Endothelial cell of umbilical vein (primary cell): ENCODE measurements around the gene ZDHHC9. TPM values are rescaled to one million over a fixed set of nuclear protein-coding genes. Genes with fewer than 3 reads are reported as not detected.

Experiments
- BruUV-seq: library from RNA; stranded (reverse); fragments of 400-500 nt; replicated peaks from 2 replicates; lab custom pipeline; 2021; lab: Mats Ljungman, UMichigan
- CTCF ChIA-PET: fragments of 300-600, 350-600 bp; sonication (Branson Sonifier 250); formaldehyde crosslinking; loops from one replicate; lab custom pipeline; 2021; ENCODE audit warnings: antibody characterized with exemption, inconsistent platforms; lab: Charles Lee
- POLR2A ChIA-PET: fragments of 300-600, 350-600 bp; sonication (Branson Sonifier 250); formaldehyde crosslinking; loops from one replicate; lab custom pipeline; 2021; ENCODE audit warnings: antibody characterized with exemption, inconsistent platforms; lab: Charles Lee
- DNase-seq: peaks from one replicate; pipeline ENCODE4 v3.0.0-alpha.2; 2011; ENCODE audit warnings: low read depth, low spot score
- FAIRE-seq: peaks from 2 replicates; lab custom pipeline; 2011; peaks lifted over from hg19 to GRCh38; lab: Jason Lieb, UNC
- H2AFZ ChIP-seq: 2 replicates; pipeline ENCODE4 v1.6.0; 2012; ENCODE audit warnings: low read depth, low read length, control low read depth, inconsistent platforms
- H3K27ac ChIP-seq: 2 replicates; pipeline ENCODE4 v1.5.1; 2011; ENCODE audit warnings: low read depth, mild to moderate bottlenecking, control low read depth, low read length, moderate library complexity; ENCODE audit not compliant: insufficient read depth
- H3K27me3 ChIP-seq, 2 experiments: 2 replicates each; pipeline versions ENCODE4 v1.6.0 to v1.6.1; 2011; ENCODE audit warnings: low read length in 2 of 2, mixed read lengths in 1 of 2; ENCODE audit not compliant: control insufficient read depth in 2 of 2, insufficient read depth in 2 of 2
- H3K36me3 ChIP-seq, 2 experiments: 2 replicates in 1 of 2; 3 replicates in 1 of 2; pipeline ENCODE4 v1.5.1; 2011; ENCODE audit warnings: low read length in 2 of 2, mild to moderate bottlenecking in 1 of 2, moderate library complexity in 1 of 2; ENCODE audit not compliant: control insufficient read depth in 2 of 2, insufficient read depth in 2 of 2; ENCODE audit errors: extremely low read depth in 1 of 2
- H3K4me1 ChIP-seq: 3 replicates; pipeline ENCODE4 v1.5.1; 2011; ENCODE audit warnings: mild to moderate bottlenecking, low read length; ENCODE audit not compliant: control insufficient read depth, insufficient read depth; ENCODE audit errors: extremely low read depth
- H3K4me2 ChIP-seq: 2 replicates; pipeline ENCODE4 v1.6.1; 2011; ENCODE audit warnings: low read length, control low read depth, mixed read lengths; ENCODE audit not compliant: insufficient read depth
- H3K4me3 ChIP-seq, 3 experiments: fragments of 200-600 bp in 1 of 3; sonication (generic), shearing (Covaris generic) in 1 of 3; replicated peaks in 1 of 3; 2 replicates each; pipeline ENCODE4 v1.5.1; 2011 to 2016; ENCODE audit warnings: control low read depth in 3 of 3, low read length in 3 of 3, mild to moderate bottlenecking in 2 of 3, inconsistent platforms in 1 of 3, low read depth in 1 of 3, moderate library complexity in 1 of 3; ENCODE audit not compliant: insufficient read depth in 1 of 3
- H3K79me2 ChIP-seq: 2 replicates; pipeline ENCODE4 v1.6.0; 2012; ENCODE audit warnings: low read length, inconsistent platforms; ENCODE audit not compliant: control insufficient read depth, insufficient read depth
- H3K9ac ChIP-seq: replicated peaks from 2 replicates; pipeline ENCODE3; 2011; ENCODE audit warnings: low read length, control low read depth; ENCODE audit not compliant: insufficient read depth; ENCODE audit errors: extremely low read depth
- H3K9me1 ChIP-seq: replicated peaks from 3 replicates; pipeline ENCODE4 v1.6.0; 2011; ENCODE audit warnings: mild to moderate bottlenecking, low read length; ENCODE audit not compliant: control insufficient read depth, insufficient read depth; ENCODE audit errors: extremely low read depth
- H3K9me3 ChIP-seq: replicated peaks from 2 replicates; pipeline ENCODE4 v1.5.1; 2012; ENCODE audit warnings: low read length, inconsistent platforms; ENCODE audit not compliant: control insufficient read depth, insufficient read depth
- H4K20me1 ChIP-seq: replicated peaks from 2 replicates; pipeline ENCODE3; 2011; ENCODE audit warnings: mild to moderate bottlenecking, low read length; ENCODE audit not compliant: control insufficient read depth, insufficient read depth; ENCODE audit errors: extremely low read depth
- CTCF ChIP-seq, 2 donors: IDR thresholded peaks; 1 replicate in 1 of 2; 2 replicates in 1 of 2; pipeline ENCODE4 v1.5.1; 2011; ENCODE audit warnings: low read length in 2 of 2, mild to moderate bottlenecking in 2 of 2, moderate library complexity in 2 of 2, control low read depth in 1 of 2, inconsistent platforms in 1 of 2, low read depth in 1 of 2; ENCODE audit not compliant: insufficient read depth in 1 of 2; ENCODE audit errors: extremely low read depth in 1 of 2
- GATA2 ChIP-seq: IDR thresholded peaks from 2 replicates; pipeline ENCODE4 v1.7.0; 2011; ENCODE audit warnings: low read depth, mild to moderate bottlenecking, moderate library complexity, mixed read lengths, low read length; ENCODE audit not compliant: insufficient read length, insufficient read depth
- dilution Hi-C: fragments of 300-500 bp; cut with MboI; formaldehyde crosslinking; loops from one replicate; pipeline ENCODE4 v1.15.0; 2019; ENCODE audit warnings: low sequenced_read_pairs; ENCODE audit not compliant: extremely low pct_ligation_motif_present
- intact Hi-C: fragments of 100-400 bp; cut with micrococcal nuclease; formaldehyde crosslinking; loops from one replicate; pipeline ENCODE4 v1.10.0; 2022
- polyA plus RNA-seq, 4 experiments: library from polyadenylated mRNA; depleted of rRNA in 3 of 4; stranded (reverse) in 3 of 4; unstranded in 1 of 4; fragments of >200 nt; gene quantifications; 2 replicates each; pipeline versions ENCODE4 v1.2.1 to v1.2.3, GENCODE V29; 2011 to 2012; ENCODE audit warnings: missing spikeins in 1 of 4
- small RNA-seq: library from RNA; depleted of rRNA; stranded (forward); fragments of <200 nt; gene quantifications from one replicate; pipeline ENCODE3, GENCODE V24; 2012; ENCODE audit warnings: low replicate concordance, low read depth; ENCODE audit not compliant: insufficient read depth, insufficient read length
- total RNA-seq: library from RNA; stranded (reverse); gene quantifications from 2 replicates; pipeline ENCODE4 v1.2.3, GENCODE V29; 2021

Gene ZDHHC9
- total and polyA plus RNA-seq, 2 donors (not counting 3 experiments of a cell fraction or from before 2014, with no cell fraction given) = 27.4 to 33.6 TPM

DNA sequence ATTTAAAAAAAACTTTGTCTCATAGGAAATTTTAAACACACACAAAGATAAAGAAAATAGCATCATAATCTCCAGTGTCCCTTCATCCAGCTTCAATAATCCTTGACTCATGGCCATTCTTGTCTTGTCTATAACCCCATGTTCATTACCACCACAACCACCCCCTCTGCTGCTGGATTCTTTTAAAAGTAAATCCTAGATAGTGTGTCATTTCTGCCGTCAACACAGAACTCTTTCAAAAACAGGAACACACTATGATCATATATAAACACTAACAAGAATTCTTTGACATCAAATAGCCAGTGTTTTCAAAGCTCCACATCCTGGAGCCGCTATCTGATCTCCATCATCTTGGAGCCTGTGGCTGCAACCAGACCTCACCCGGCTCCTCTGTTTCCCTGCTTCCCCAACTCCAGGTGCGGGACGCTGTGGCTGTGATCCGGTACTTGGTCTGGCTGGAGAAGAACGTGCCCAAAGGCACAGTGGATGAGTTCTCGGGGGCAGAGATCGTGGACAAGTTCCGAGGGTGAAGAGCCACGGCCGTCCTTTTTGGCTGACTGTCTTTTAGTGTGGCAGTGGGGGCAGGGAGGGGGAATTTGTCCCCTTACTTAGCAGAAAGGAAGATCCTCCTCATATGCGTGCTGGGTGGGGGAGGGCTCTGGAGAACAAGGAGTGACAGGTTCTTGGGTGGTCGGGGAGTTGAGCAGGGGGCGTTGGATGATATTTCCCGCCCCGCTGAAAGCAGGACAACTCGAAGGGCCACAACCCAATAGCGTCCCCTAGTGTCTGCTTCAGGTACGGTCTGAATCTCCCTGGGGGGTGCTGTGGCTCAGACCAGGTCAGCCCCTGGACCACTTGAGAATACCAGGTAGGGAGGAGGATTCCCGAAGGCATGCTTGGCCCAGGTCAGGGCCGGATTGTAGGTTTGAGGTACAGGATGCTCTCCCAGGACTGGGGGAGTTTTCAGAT lies 89.3 kb downstream of the ZDHHC9 start:
- no peaks in the 10 kb centered on the region for H3K27me3 ChIP-seq
- H3K4me1 ChIP-seq = no peaks in the 10 kb centered on the region
- no peak for TF ChIP-seq GATA2
- TF ChIP-seq CTCF (IDR thresholded peaks at IDR 0.05; ENCODE audit: extremely low read depth in 1 of 2, insufficient read depth in 1 of 2, low read depth in 1 of 2, low read length in 2 of 2) = peak; percentile 36 to 50
- H3K79me2 ChIP-seq = no peaks in the 10 kb centered on the region
- H3K9me3 ChIP-seq = no peaks in the 10 kb centered on the region
- H3K36me3 ChIP-seq = no peaks in the 10 kb centered on the region
- no TSS peak for BruUV-seq
- FAIRE-seq (peak; percentile 47), DNase-seq (peak; percentile 4)
- no peak overlapping the region for H3K9ac ChIP-seq
- ChIA-PET POLR2A (no interaction called here), CTCF (interaction anchor here (0.7 to 1.6 kb wide), 5 partner anchors 27 to 171 kb away, joined by 3 to 5 read pairs (median 3); no protein-coding TSS in a partner anchor)
- H2AFZ ChIP-seq = peak overlapping the region; percentile 49
- dilution Hi-C loops (no loop called here), intact Hi-C loops (loop anchor here (1.0 to 10.0 kb wide), 2 partner anchors 147 to 270 kb away; no protein-coding TSS in a partner anchor)
- no peak overlapping the region for H3K4me3 ChIP-seq
- H3K27ac ChIP-seq = no peak overlapping the region
- no peaks in the 10 kb centered on the region for H3K9me1 ChIP-seq
- H4K20me1 ChIP-seq = no peaks in the 10 kb centered on the region
- H3K4me2 ChIP-seq = no peak overlapping the region

Small RNA genes lying within 50 kb of the gene (small RNA-seq; reads per million reads assigned to genes)
- gene RF00017 = not detected

Other genes starting within 250 kb of the ZDHHC9 start
- gene APLN, start 188.9 kb downstream of the ZDHHC9 start, total RNA-seq = 465 and 466 TPM in 2 replicates
- 230 and 273 TPM in 2 replicates for gene APLN, start 188.9 kb downstream of the ZDHHC9 start, polyA plus RNA-seq
- not detected in 2 replicates for gene XPNPEP2, start 104.9 kb downstream of the ZDHHC9 start, total RNA-seq
- gene XPNPEP2, start 104.9 kb downstream of the ZDHHC9 start, polyA plus RNA-seq = 0.03 and 0.04 TPM in 2 replicates
- not detected in 2 replicates for gene SASH3, start 63.9 kb downstream of the ZDHHC9 start, total RNA-seq
- gene SASH3, start 63.9 kb downstream of the ZDHHC9 start, polyA plus RNA-seq = not detected in 2 replicates
- gene UTP14A, start 62.3 kb upstream of the ZDHHC9 start, total RNA-seq = 23.5 and 27.7 TPM in 2 replicates
- gene UTP14A, start 62.3 kb upstream of the ZDHHC9 start, polyA plus RNA-seq = 4.7 and 6.5 TPM in 2 replicates
- 13.1 and 16.7 TPM in 2 replicates for gene BCORL1, start 138.7 kb upstream of the ZDHHC9 start, total RNA-seq
- gene BCORL1, start 138.7 kb upstream of the ZDHHC9 start, polyA plus RNA-seq = 1.8 TPM in 2 replicates